CD4-positive, alpha-beta T cell treated with Interleukin-15 for 4 hours (primary cell): Measurements from ENCODE around the gene AURKAIP1.
"Not testable (repeated sequence)": the region's sequence is repeated elsewhere in the genome, so short reads cannot be mapped to it uniquely, and the experiment has no call there.

Experiments
- DNase-seq: peaks from one replicate; pipeline ENCODE4 v3.0.0-alpha.2; 2020; ENCODE audit warnings: low spot score

Gene AURKAIP1

GRCh38 chr1:1374929-1375662 lies at the start of gene AURKAIP1:
Gene AURKAIP1 (minus strand): TSS chr1:1375207. CDS start chr1:1374756, 451 bp downstream.
- DNase-seq = peak; percentile 99

DNA sequence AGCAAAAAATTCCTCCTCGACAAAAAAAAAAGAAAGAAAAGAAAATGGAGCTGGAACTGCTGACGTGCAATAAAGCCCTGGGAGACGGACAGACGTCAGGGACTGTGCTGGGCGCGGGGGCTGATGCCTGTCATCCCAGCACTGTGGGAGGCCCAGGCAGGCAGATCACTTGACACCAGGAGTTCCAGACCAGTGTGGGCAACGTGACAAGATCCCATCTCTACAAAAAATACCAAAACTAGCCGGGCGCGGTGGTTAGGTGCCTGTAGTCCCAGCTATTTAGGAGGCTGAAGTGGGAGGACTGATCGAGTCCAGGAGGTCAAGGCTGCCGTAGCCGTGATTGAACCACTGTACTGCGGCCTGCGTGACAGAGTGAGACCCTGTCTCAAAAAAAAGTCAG lies 49.7 kb upstream of the AURKAIP1 start:
- DNase-seq = no peak

DNA sequence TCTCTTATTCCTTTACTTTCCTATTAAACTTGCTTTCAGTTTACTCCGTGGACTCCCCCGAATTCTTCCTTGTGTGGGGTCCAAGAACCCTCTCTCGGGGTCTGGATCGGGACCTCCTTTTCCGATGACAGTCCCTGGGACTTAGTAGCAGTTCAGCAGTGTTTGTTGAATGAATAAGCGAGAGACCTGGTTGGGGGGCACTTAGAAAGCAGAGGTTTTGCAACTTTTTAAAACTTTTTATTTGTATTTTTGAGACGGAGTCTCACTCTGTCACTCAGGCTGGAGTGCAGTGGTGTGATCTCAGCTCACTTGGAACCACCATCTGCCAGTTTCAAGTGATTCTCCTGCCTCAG lies 48.2 kb upstream of the AURKAIP1 start:
- no peak for DNase-seq

DNA sequence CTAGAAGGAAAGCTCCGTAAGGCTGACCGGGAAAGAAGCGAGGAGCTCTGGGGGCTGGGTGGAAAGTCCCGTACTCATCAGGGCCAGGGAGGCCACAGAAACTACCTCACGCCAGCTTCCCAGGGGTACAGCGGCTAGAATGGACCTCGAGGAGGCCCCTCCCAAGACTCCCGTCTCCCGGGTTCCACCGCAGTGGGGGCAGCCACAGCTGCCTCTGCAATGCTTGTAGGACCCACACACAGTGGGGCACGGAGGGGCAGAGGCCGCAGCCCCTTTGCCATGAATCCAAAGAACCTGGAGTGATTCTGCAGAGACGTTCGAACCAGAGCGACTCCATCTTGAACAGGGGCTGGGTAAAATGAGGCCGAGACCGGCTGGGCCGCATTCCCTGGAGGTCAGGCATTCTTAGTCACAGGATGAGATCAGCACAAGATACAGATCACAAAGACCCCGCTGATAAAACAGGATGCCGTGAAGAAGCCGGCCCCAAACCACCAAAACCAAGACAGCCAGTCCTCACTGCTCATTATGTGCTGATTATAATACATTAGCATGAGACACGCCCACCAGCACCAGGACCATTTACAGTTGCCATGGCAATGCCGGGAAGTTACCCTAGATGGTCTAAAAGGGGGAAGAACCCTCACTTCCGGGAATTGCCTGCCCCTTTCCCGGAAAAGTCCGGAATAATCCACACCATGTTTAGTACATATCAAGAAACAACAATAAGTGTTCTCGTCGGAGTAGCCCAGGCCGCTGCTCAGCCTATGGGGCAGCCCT lies 47.6 kb upstream of the AURKAIP1 start:
- DNase-seq = no peak

DNA sequence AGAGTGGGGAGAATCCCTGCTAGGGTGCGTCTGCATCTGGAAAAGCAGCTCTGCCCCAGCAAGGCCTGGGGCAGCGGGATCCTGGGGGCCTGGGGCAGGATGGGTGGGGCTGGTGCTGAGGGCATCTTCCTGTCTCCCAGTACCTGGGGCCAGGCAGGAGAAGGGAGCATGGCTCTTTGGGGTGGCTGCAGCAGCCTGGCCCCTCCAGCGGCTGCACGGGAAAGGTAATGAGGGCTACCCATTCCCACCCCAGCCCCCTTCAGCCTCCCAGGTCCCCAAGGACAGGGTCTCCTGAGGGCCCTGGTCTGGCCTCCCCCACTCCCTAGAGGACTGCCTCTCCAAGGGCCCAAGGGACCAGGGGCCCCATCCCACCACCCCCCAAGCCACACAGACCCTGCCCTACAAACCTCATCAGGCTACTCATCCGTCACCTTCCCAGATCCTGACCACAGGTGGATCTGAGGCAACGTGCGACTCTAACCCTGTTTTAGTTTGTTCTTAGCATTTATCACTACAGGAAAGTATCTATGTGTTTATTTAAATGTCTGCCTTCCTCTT lies 47.0 kb upstream of the AURKAIP1 start:
- DNase-seq = no peak

DNA sequence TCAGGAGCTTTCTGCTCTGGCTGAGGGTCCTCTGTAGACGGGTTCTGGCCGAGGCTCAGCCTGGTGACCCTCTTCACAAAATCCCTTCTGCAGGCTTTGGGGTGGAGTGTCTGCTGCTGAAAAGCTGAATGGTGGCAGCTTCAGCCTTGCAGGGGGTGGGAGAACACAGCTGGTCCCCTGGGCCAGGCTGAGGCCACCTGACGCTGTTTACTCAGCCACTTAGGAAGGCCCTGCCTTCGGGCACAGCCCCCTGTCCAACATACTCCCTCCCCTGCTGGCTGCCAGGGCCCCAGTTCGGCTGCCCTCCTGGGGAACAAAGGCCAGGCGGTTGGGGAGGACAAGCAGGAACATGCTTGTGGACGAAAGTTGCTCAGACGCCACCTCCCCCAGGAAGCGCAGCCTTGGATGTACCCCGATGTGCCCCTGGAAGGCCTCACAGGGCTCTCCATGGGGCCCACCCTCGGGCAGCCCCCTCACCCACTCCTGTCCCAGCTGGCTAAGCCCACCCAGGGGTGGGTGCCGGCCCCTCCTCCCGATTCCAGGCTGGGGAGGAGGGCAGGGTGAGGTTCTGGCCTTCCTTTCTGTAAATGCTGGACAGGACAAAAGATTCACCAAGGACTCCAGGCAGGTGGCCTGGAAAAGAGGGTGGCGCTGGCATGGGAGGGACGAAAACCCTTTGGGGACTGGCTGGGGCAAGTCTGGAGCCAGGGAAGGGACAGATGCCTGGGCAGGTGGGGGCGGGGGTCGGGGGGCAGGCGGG lies 46.3 kb upstream of the AURKAIP1 start, which contains the start of gene ANKRD65:
TSS of gene ANKRD65 (minus strand) at position 130 of the 760 bp plus-strand sequence. CDS start 271 bp downstream, outside the sequence.
- DNase-seq = no peak

- DNase-seq = no peak
Measured at GRCh38 chr1:1420654-1421141, 45.7 kb upstream of the AURKAIP1 start.

DNA sequence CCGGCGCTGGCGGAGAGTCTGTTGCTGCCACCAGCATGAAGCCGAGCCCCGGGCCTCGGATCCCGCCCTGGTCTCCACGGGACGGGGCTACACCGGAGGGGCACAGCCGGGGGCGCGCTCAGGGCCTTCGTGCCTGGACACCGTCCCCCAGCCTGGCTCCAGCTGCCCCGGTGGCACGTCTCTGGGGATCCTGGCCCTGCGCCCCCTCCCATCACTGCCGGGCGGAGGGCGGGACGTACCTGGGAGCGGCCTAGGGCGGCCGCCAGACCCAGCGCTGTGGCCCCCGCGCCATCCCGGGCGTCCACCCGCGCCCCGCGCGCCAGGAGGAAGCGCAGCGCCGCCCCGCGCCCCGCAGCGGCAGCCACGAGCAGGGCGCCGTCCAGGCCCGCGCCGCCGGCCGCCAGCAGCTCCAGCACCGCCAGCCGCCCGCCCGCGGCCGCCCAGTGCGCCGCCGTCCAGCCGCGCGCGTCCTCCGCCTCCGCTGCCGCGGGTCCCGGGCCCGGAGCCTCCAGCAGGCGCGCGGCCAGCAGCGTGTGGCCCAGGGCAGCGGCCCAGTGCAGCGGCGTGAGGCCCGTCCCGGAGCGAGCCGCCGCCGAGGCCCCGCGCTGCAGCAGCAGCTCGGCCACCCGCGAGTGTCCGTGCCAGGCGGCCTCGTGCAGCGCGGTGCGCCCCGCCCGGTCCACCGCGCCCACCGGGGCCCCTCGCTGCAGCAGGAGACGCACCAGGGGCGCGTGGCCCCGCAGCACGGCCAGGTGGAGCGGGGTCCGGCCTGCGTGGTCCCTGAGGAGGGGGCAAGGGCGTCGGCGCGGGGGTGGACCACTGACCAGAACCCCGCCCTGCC lies 45.0 kb upstream of the AURKAIP1 start:
- DNase-seq = no peak

- DNase-seq = no peak
Measured at GRCh38 chr1:1419363-1419812, 44.4 kb upstream of the AURKAIP1 start.

DNA sequence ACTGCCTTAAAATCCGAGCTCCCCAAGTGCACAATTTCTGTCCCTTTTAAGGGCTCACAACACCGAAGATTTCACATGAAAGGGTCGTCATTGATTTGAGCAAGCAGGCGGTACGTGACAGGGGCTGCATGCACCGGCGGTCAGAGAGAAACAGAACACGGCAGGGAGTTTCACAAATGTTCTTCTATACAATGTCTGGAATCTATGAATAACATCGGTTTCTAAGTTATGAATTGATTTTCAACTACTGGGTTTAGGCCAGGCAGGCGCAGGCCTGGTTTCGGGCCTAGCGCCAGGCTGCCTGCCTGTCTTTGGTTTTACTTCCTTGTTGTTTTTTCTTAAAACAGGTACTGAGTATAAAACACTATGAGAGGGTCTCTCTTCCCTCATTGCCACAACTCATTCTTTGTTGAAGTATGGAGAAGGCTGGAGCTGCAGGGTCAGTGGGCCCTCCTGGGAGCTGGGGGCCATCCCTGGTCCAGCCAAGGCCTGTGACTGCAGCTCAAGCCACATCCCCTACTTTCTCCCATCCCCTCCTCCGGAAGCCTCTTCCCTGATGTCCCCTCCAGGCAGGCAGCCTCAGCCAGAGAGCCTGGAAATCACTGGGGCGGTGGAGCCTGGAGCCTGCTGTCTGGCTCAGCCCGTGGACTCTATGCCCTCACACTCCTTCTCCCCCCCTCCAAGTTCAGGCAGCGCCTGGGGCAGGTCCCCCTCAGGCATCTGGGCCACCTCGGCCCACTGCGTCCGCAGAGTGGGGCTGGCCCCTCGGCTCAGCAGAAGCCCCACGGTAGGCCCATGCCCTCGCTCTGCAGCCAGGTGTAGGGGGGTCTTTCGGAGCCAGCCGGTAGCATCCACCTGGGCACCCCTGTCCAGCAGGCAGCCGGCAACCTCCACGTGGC lies 43.7 kb upstream of the AURKAIP1 start:
- DNase-seq = no peak

DNA sequence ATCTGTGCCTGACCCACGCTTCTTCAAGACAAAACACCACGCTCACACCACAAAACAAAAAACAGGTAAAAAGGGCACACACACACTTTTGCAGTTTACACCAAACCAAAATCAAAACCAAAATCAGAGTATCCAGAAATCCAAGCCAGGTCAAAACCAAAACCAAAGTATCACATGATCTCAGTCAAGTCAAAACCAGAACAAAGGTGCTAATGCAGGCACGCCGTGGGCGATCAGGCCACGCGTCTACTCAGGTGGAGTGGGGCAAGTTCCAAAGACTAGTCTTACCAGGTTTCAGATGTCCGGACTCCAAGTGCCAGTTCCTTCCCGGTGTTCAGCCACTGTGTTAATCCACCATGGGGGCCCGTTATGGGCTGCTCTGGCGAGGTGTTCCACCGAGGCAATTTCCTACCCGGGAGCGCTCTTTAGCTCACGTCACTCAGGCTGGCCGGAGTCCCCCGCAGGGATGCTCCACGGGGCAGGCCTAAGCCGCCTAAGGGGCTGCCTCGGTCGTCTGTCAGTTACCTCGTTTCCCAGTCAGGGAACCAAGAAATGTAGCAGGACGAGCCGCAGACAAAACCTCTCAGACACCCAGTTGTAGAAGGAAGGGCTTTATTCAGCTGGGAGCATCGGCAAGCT lies 42.9 kb upstream of the AURKAIP1 start:
- DNase-seq = not testable (repeated sequence)

- not testable (repeated sequence) for DNase-seq
Measured at GRCh38 chr1:1417396-1417795, 42.4 kb upstream of the AURKAIP1 start.

- DNase-seq = no peak
Measured at GRCh38 chr1:1415751-1416150, 40.7 kb upstream of the AURKAIP1 start.

DNA sequence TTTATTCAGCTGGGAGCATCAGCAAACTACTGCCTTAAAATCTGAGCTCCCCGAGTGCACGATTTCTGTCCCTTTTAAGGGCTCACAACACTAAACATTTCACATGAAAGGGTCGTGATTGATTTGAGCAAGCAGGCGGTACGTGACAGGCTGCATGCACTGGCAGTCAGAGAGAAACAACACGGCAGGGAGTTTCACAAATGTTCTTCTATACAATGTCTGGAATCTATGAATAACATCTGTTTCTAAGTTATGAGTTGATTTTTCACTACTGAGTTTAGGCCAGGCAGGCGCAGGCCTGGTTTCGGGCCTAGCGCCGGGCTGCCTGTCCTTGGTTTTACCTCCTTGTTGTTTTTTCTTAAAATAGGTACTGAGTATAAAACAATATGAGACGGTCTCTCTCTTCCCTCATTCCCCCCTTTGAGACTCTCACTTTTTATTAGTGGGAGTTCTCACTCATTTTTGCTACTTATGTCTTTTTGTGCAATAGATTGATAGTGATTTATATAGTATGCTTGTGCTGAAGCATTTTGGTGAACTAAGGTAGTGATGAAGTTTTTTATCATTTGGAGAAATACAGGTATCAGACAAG lies 37.4 kb upstream of the AURKAIP1 start:
- DNase-seq = not testable (repeated sequence)

- no peak for DNase-seq
Measured at GRCh38 chr1:1411626-1412025, 36.6 kb upstream of the AURKAIP1 start.

GRCh38 chr1:1410238-1410637 lies 35.2 kb upstream of the AURKAIP1 start:
- DNase-seq = not testable (repeated sequence)

DNA sequence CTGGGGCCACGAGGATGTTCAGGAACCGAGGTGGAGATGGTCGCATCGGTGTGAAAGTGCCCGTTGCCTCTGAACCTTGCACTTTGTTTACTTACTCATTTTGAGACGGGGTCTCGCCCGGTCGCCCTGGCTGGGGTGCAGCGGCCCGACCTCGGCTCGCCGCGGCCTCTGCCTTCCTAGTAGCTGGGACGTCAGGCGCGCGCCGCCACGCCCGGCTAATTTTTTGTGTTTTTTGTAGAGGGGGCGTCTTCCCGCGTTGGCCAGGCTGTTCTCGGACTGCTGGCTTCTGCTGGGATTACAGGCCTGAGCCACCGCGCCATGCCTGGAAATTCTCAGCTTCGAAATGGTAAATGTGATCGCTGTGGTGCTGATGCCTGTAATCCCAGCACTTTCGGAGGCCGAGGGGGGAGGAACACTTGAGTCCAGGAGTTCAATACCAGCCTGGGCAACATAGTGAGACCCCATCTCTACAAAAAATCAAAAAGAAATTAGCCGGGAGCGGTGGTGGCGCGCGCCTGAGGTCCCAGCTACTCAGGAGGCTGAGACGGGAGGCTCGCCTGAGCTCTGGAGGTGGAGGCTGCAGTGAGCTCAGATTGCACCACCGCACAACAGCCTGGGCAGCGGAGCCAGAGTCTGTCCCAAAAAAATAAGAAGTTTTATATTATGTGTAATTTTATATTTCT lies 32.8 kb upstream of the AURKAIP1 start:
- DNase-seq = no peak

DNA sequence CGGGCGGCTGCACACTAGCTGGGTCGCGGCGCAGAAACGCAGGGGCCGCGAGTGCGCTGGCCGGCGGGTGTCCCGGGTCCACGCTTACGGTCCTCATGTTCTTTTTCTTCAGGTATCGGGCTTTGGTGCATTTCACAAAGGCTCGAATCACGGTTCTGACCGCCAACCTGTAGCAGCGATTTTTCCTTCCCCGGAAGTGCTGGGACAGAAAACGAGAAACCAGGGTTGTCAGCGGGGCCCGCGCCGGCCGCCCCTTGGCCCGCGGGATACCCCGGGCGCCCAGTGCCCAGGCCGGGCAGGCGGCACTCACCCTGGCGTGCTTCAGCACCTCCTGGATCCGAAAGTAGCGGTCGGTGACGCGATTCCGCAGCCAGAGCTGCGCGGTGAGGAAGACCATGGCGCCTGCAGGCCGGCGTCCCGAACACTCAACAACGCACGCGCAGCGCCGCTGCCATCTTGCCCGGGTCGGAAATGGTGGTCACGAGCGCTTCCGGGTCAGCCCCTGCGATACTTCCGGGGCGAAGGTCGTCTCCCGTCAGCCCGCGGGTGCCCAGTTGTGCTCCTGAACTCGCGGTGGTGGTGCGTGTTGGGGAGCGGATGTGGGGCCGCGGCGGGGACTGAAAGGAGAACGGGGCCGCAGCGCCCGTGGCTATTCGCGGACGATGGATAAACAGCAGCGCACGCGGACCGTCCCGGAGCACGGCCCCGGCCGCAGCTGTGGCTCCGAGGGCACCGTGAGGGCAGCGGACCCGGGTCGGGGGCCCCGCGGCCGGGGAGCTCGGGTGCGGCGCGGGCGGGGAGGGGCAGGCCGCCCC lies 32.0 kb upstream of the AURKAIP1 start, which contains the start of gene MRPL20:
TSS of gene MRPL20 (minus strand) at position 473 of the 815 bp plus-strand sequence. CDS start at position 397, 76 bp downstream.
- peak; percentile 94 for DNase-seq
